Measurements from ENCODE around the gene CALHM5.

The CALHM5 gene

DNA sequence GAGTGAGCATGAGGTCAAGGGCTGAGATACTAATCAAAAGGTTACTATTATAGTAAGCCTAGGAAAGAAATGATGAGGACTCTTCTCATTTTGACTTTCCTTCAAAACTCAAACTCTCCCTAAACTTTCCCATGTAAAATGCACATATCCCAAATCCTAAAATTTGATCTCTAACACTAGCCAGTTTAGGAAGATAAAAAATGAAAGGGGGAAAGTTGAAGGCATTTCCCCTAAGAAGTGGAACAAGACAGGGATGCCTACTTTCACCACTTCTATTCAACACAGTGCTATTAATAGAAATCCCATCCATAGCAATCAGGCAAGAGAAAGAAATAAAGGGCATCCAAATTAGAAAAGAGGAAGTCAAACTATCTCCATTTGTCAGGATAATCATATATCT, 2.9 kb upstream of the CALHM5 start:
- H3K4me3 ChIP-seq (ENCODE audit: low read depth, low read length), result no peak overlapping the region
- no peak for DNase-seq (ENCODE audit: low read depth)

DNA sequence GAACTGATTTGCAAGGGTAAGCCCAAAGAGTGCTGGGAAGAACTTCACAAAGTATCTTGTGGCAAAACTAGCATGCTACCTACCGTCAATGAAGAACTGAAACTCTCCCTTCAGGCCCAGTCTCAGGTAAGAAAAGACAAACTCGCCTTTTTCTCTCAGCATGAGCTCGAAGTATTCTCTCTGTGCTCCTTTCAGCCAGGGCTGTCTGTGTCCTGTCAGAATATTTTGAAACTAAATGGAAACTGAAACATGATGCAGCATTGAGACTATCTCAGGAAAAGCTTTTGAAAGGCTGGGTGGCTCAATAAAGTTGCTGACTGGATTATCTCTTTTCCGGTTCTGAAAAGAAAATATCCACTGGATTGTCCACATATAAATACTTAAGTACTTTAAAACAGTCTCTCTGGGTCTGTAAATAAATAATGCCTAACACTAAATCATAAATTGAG, 696 bp downstream of the CALHM5 start:
- H3K4me3 ChIP-seq (ENCODE audit: low read depth, low read length), result no peak overlapping the region
- TF ChIP-seq, protein P1, sequence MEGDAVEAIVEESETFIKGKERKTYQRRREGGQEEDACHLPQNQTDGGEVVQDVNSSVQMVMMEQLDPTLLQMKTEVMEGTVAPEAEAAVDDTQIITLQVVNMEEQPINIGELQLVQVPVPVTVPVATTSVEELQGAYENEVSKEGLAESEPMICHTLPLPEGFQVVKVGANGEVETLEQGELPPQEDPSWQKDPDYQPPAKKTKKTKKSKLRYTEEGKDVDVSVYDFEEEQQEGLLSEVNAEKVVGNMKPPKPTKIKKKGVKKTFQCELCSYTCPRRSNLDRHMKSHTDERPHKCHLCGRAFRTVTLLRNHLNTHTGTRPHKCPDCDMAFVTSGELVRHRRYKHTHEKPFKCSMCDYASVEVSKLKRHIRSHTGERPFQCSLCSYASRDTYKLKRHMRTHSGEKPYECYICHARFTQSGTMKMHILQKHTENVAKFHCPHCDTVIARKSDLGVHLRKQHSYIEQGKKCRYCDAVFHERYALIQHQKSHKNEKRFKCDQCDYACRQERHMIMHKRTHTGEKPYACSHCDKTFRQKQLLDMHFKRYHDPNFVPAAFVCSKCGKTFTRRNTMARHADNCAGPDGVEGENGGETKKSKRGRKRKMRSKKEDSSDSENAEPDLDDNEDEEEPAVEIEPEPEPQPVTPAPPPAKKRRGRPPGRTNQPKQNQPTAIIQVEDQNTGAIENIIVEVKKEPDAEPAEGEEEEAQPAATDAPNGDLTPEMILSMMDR (IDR thresholded peaks at IDR 0.05; ENCODE audit: insufficient read depth, low read depth, low read length, missing control alignments), result no peak
- DNase-seq (ENCODE audit: low read depth), result peak; percentile 38

More for the DNA sequence above, 2.9 kb upstream of the CALHM5 start:
- TF ChIP-seq, protein P1 (IDR thresholded peaks at IDR 0.05; ENCODE audit: insufficient read depth, low read depth, low read length, missing control alignments), result no peak

DNA sequence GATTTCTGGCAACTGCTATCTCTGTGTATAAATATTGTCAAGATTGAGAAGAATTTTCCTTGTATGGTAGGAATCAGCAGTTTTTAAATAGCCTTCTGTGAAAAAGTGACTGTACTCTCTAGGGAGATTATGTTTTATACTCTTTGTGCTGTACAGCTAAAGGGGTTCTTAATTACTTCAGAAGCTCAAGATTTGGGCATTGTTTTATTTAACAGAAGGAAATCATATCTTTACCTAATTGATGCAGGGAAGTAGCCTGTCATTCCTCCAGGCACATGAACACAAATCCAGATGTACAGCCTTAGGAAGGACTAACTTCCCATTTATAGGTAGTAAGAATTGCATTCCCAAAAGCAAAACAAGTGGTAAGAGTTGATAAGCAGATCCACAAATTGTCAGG, 1.3 kb downstream of the CALHM5 start:
- TF ChIP-seq, protein P1 (IDR thresholded peaks at IDR 0.05; ENCODE audit: insufficient read depth, low read depth, low read length, missing control alignments), result no peak
- H3K4me3 ChIP-seq (ENCODE audit: low read depth, low read length), result no peak overlapping the region
- DNase-seq (ENCODE audit: low read depth), result no peak

DNA sequence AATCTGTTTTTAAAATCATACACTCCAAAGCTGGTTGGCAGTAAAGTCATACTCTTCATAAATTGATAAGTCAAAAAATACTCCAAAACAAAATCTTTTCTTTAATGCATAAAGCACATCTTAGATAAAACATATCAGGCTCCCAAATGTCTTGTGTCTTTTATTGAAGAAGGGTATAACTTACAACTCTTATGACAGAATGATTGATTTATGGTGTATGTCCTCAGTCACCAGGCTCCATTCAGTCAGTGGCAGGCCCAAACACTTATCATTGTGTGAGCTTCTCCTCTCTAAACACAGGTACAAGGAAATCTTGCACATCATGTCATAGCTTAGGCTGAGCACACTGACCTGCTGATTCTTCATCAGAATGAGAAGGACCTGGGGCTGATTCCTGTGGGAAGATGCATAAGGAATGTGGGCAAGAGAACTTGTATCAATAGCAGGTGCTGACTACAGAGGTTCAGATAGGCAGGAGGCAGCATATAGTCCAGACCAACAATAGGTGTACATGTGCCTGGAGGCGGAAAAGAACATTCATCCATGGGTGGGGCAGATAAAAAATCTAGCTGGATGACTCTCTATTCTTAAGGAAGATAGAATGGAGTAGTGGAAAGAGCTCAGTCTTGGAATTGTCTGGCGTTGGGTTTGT, 1.9 kb downstream of the CALHM5 start:
- H3K4me3 ChIP-seq (ENCODE audit: low read depth, low read length), result no peak overlapping the region
- TF ChIP-seq, protein P1 (IDR thresholded peaks at IDR 0.05; ENCODE audit: insufficient read depth, low read depth, low read length, missing control alignments), result no peak
- no peak for DNase-seq (ENCODE audit: low read depth)

DNA sequence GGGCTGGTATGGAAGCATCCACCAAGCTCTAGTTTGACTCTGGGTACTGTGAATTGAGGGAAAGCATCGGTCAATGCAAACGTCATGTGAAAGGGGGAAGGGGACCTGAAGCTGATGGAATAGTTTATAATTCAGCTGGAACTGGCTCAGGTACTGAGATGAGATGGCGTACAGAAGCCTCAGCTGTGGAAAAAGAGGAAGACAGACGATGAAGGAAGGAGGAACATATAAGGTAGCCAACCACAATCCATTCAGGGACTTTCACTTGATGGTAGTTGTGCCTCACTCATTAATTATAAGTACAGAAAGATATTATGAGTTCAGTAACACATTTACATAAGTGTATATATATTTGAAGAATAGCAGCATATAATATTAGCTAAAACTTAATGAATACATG, 2.7 kb downstream of the CALHM5 start:
- TF ChIP-seq, protein P1 (IDR thresholded peaks at IDR 0.05; ENCODE audit: insufficient read depth, low read depth, low read length, missing control alignments), result no peak
- no peak for DNase-seq (ENCODE audit: low read depth)
- no peak overlapping the region for H3K4me3 ChIP-seq (ENCODE audit: low read depth, low read length)

DNA sequence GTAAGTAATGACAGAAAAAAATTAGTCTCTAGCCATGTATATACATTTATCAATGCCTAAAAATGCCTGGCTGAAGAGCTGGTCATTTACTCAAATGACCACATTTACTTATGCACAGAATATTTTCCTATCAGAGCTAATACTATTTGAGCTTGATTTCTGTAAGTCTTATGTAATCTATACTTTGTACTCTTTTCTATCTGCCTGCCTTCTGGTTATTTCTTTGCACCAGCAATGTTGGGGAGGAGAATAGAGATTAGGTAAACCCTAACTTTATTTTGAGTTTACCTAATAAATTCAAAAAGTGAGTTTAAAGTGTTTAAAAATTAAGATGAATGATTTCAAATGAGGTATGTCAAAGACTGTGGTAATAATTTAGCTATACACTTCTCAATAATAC, 3.7 kb downstream of the CALHM5 start:
- TF ChIP-seq, protein P1 (IDR thresholded peaks at IDR 0.05; ENCODE audit: insufficient read depth, low read depth, low read length, missing control alignments), result no peak
- no peak overlapping the region for H3K4me3 ChIP-seq (ENCODE audit: low read depth, low read length)
- no peak for DNase-seq (ENCODE audit: low read depth)

Measured in GM12865 (cell line).